ENCODE data around the gene CHST12.

DNA sequence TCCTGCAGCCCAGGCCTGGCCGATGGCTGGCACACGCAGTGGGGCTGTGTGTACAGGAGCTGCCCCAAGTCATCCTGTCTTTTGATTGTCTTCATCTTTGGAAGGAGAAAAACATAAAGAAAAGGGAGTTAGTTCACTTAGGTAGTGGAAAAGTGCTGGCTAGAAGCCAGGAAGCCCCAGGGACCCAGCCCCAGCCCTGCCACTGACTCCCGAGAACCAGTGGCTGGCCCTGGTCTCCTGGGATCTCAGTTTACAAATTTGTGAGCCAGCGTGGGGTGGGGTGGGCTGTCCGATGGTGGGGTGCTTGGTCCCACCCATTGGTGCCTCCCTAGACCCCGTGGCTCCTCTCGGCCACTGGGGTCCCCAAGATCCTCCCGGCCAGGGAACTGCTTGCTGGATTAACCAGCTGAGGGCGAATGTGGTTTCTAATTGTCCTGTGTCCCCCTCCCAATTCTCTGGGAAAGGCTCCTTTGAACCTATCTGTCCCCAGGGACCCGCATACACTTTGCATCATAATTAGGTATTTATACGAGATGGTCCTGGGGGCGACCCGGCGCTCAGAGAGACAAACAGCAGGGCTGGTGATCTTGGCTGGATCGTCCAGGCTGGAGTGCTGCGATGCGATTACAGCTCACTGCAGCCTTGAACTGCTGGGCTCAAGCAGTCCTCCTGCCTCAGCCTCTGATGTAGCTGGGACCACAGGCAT is 16.3 kb upstream of the CHST12 start:
- TF ChIP-seq, protein P1, sequence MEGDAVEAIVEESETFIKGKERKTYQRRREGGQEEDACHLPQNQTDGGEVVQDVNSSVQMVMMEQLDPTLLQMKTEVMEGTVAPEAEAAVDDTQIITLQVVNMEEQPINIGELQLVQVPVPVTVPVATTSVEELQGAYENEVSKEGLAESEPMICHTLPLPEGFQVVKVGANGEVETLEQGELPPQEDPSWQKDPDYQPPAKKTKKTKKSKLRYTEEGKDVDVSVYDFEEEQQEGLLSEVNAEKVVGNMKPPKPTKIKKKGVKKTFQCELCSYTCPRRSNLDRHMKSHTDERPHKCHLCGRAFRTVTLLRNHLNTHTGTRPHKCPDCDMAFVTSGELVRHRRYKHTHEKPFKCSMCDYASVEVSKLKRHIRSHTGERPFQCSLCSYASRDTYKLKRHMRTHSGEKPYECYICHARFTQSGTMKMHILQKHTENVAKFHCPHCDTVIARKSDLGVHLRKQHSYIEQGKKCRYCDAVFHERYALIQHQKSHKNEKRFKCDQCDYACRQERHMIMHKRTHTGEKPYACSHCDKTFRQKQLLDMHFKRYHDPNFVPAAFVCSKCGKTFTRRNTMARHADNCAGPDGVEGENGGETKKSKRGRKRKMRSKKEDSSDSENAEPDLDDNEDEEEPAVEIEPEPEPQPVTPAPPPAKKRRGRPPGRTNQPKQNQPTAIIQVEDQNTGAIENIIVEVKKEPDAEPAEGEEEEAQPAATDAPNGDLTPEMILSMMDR (IDR thresholded peaks at IDR 0.05): no peak
- no peak for TF ChIP-seq POLR2A (IDR thresholded peaks at IDR 0.05)
